IMR-90 (cell line): ENCODE data around the gene ME3. TPM values are rescaled to one million over a fixed set of nuclear protein-coding genes. Genes with fewer than 3 reads are reported as not detected.

Source experiments
- ATAC-seq: fragments of 200-7000 bp; cut with Tn5 transposase; 2 replicates; pipeline ENCODE4 v1.9.1; 2020; ENCODE audit warnings: low read depth, mild to moderate bottlenecking, moderate library complexity
- BruUV-seq: library from RNA; stranded (reverse); fragments of 400-500 nt; replicated peaks from 2 replicates; lab custom pipeline; 2021; lab: Mats Ljungman, UMichigan
- CTCF ChIA-PET: fragments of 300-600 bp; formaldehyde crosslinking; extraction: SDS; loops from one replicate; lab custom pipeline; 2021; ENCODE audit warnings: antibody characterized with exemption; lab: Yijun Ruan, JAX
- POLR2A ChIA-PET: fragments of 300-600 bp; sonication (Branson Sonifier 250); formaldehyde crosslinking; loops from one replicate; lab custom pipeline; 2022; ENCODE audit warnings: antibody characterized with exemption; ENCODE audit not compliant: unreplicated experiment; lab: Charles Lee
- DNase-seq: peaks from one replicate; pipeline ENCODE4 v3.0.0; 2013
- H2AFZ ChIP-seq: replicated peaks from 2 replicates; pipeline ENCODE3; 2013; ENCODE audit warnings: low read length, mild to moderate bottlenecking; ENCODE audit not compliant: poor library complexity
- H2AK5ac ChIP-seq: 2 replicates; pipeline ENCODE4 v1.6.1; 2013; ENCODE audit warnings: low read depth, low read length, inconsistent platforms
- H2AK9ac ChIP-seq: replicated peaks from 2 replicates; pipeline ENCODE3; 2013; ENCODE audit warnings: mild to moderate bottlenecking, low read depth, low read length, moderate library complexity; ENCODE audit not compliant: poor library complexity
- H2BK120ac ChIP-seq: 2 replicates; pipeline ENCODE4 v1.6.1; 2013; ENCODE audit warnings: low read depth, low read length, inconsistent platforms
- H2BK15ac ChIP-seq: 3 replicates; pipeline ENCODE4 v1.6.1; 2013; ENCODE audit warnings: low read depth, low read length, inconsistent platforms
- H2BK20ac ChIP-seq: 2 replicates; pipeline ENCODE4 v1.6.1; 2013; ENCODE audit warnings: low read depth, mild to moderate bottlenecking, inconsistent platforms, low read length, moderate library complexity
- H2BK5ac ChIP-seq: 2 replicates; pipeline ENCODE4 v1.6.1; 2013; ENCODE audit warnings: mild to moderate bottlenecking, low read depth, low read length, inconsistent platforms; ENCODE audit not compliant: poor library complexity, severe bottlenecking
- H3K14ac ChIP-seq: replicated peaks from 2 replicates; pipeline ENCODE4 v1.6.1; 2013; ENCODE audit warnings: low read depth, low read length, inconsistent platforms
- H3K18ac ChIP-seq: 2 replicates; pipeline ENCODE4 v1.6.1; 2013; ENCODE audit warnings: low read depth, low read length, control low read depth
- H3K23ac ChIP-seq: 2 replicates; pipeline ENCODE4 v1.6.1; 2013; ENCODE audit warnings: low read depth, low read length, inconsistent platforms
- H3K27ac ChIP-seq: 2 replicates; pipeline ENCODE4 v1.5.1; 2013; ENCODE audit warnings: mild to moderate bottlenecking, control low read depth, low read length; ENCODE audit not compliant: insufficient read depth
- H3K27me3 ChIP-seq: 2 replicates; pipeline ENCODE4 v1.6.1; 2013; ENCODE audit warnings: low read length; ENCODE audit not compliant: control insufficient read depth, insufficient read depth
- H3K36me3 ChIP-seq: 2 replicates; pipeline ENCODE4 v1.6.1; 2013; ENCODE audit warnings: low read length, mixed read lengths; ENCODE audit not compliant: control insufficient read depth, insufficient read depth
- H3K4ac ChIP-seq: 2 replicates; pipeline ENCODE4 v1.6.1; 2013; ENCODE audit warnings: low read depth, low read length, inconsistent platforms
- H3K4me1 ChIP-seq: 2 replicates; pipeline ENCODE4 v1.6.1; 2013; ENCODE audit warnings: low read length, mixed read lengths; ENCODE audit not compliant: control insufficient read depth, insufficient read depth
- H3K4me2 ChIP-seq: 2 replicates; pipeline ENCODE4 v1.6.1; 2013; ENCODE audit warnings: low read depth, mild to moderate bottlenecking, control low read depth, low read length, moderate library complexity
- H3K4me3 ChIP-seq: 2 replicates; pipeline ENCODE4 v1.5.1; 2013; ENCODE audit warnings: low read depth, mild to moderate bottlenecking, control low read depth, low read length, moderate library complexity; ENCODE audit not compliant: insufficient read depth
- H3K56ac ChIP-seq: 2 replicates; pipeline ENCODE4 v1.6.1; 2013; ENCODE audit warnings: low read length, inconsistent platforms; ENCODE audit not compliant: insufficient read depth; ENCODE audit errors: extremely low read depth
- H3K79me1 ChIP-seq, 2 experiments: 2 replicates each; pipeline ENCODE4 v1.6.1; 2013; ENCODE audit warnings: low read length in 2 of 2, inconsistent platforms in 1 of 2, low read depth in 1 of 2
- H3K9ac ChIP-seq: 2 replicates; pipeline ENCODE4 v1.6.1; 2013; ENCODE audit warnings: low read depth, low read length, control low read depth
- H3K9me1 ChIP-seq: 2 replicates; pipeline ENCODE4 v1.6.1; 2013; ENCODE audit warnings: low read length, inconsistent platforms; ENCODE audit not compliant: insufficient read depth
- H3K9me3 ChIP-seq: 2 replicates; pipeline ENCODE4 v1.6.1; 2013; ENCODE audit warnings: low read length; ENCODE audit not compliant: control insufficient read depth, insufficient read depth
- H4K20me1 ChIP-seq: 2 replicates; pipeline ENCODE4 v1.6.1; 2013; ENCODE audit warnings: low read length, inconsistent platforms; ENCODE audit not compliant: insufficient read depth
- H4K5ac ChIP-seq: 2 replicates; pipeline ENCODE4 v1.6.1; 2013; ENCODE audit warnings: mild to moderate bottlenecking, low read depth, low read length, control low read depth
- H4K8ac ChIP-seq, 2 experiments: 2 replicates each; pipeline ENCODE4 v1.6.1; 2013; ENCODE audit warnings: low read depth in 2 of 2, low read length in 2 of 2, control low read depth in 1 of 2, inconsistent platforms in 1 of 2
- H4K91ac ChIP-seq: 2 replicates; pipeline ENCODE4 v1.6.1; 2013; ENCODE audit warnings: low read depth, low read length, inconsistent platforms; ENCODE audit not compliant: insufficient read depth
- SMC3 ChIP-seq: fragments of 150-350 bp; IDR thresholded peaks from 2 replicates; pipeline ENCODE4 v1.6.1; 2016; ENCODE audit warnings: low read depth, mild to moderate bottlenecking, antibody characterized with exemption, low read length, moderate library complexity
- USF2 ChIP-seq: fragments of 150-350 bp; IDR thresholded peaks from 2 replicates; pipeline ENCODE4 v1.6.1; 2017; ENCODE audit warnings: mild to moderate bottlenecking, antibody characterized with exemption, low read length, low read depth
- WGBS, 2 experiments: methylation state at CpG; one replicate each; pipeline versions ENCODE4 v1.1.5 to v1.1.7; 2013; ENCODE audit warnings: missing lambda C conversion rate in 2 of 2; ENCODE audit not compliant: insufficient read length in 1 of 2; ENCODE audit errors: extremely low coverage in 2 of 2; 5-methylcytosine and 5-hydroxymethylcytosine counted together
- dilution Hi-C: fragments of 300-500 bp; cut with HindIII; formaldehyde crosslinking; loops from one replicate; pipeline ENCODE4 v1.14.3; 2018; ENCODE audit warnings: low sequenced_read_pairs; ENCODE audit not compliant: unreplicated experiment
- in situ Hi-C: fragments of 300-500 bp; cut with MboI; formaldehyde crosslinking; loops from 3 replicates; pipeline ENCODE4 v1.14.3; 2019; ENCODE audit warnings: low sequenced_read_pairs, inconsistent platforms, mixed read lengths
- intact Hi-C: fragments of 100-400 bp; cut with micrococcal nuclease; formaldehyde crosslinking; loops from 2 replicates; pipeline ENCODE4 v1.10.0; 2022
- polyA plus RNA-seq, 3 experiments: library from polyadenylated mRNA; depleted of rRNA; stranded (reverse); fragments of >200 nt; gene quantifications; 2 replicates each; pipeline ENCODE4 v1.2.3, GENCODE V29; 2012; ENCODE audit warnings: low replicate concordance in 1 of 3
- total RNA-seq: library from RNA; depleted of rRNA; stranded (reverse); fragments of >200 nt; gene quantifications from 2 replicates; pipeline ENCODE4 v1.2.3, GENCODE V29; 2012

The ME3 gene
- total and polyA plus RNA-seq, 2 of the 4 experiments (the other 2 are of a cell fraction), result 7.8 to 9.0 TPM

GRCh38 chr11:86431258-86431657 is 241.2 kb downstream of the ME3 start:
- Histone ChIP-seq H2BK120ac (no peak overlapping the region), H3K9me3 (no peaks in the 10 kb centered on the region), H4K20me1 (no peaks in the 10 kb centered on the region), H3K4me1 (no peaks in the 10 kb centered on the region), H2BK20ac (no peak overlapping the region), H3K23ac (no peak overlapping the region), H4K8ac (no peak overlapping the region), H3K4ac (no peak overlapping the region), H2BK5ac (no peak overlapping the region), H4K5ac (no peak overlapping the region), H2AK9ac (no peak overlapping the region), H2AFZ (no peak overlapping the region), H3K18ac (no peak overlapping the region), H3K9ac (no peak overlapping the region), H3K36me3 (no peaks in the 10 kb centered on the region), H3K14ac (no peak overlapping the region), H3K79me1 (no peaks in the 10 kb centered on the region), H3K56ac (no peak overlapping the region), H3K27ac (no peak overlapping the region), H4K91ac (no peak overlapping the region), H2BK15ac (no peak overlapping the region), H2AK5ac (no peak overlapping the region), H3K4me3 (no peak overlapping the region), H3K27me3 (no peaks in the 10 kb centered on the region), H3K4me2 (no peak overlapping the region), H3K9me1 (no peaks in the 10 kb centered on the region)
- BruUV-seq, result no TSS peak
- intact Hi-C loops, result no loop called here
- ATAC-seq (no peak), DNase-seq (no peak)
- POLR2A ChIA-PET, result no interaction called here
- CTCF ChIA-PET, result no interaction called here
- in situ Hi-C loops, result loop anchor here (25.0 kb wide), 1 partner anchor 856 kb away; no protein-coding TSS in a partner anchor
- 74% methylated on average over 22 of the region's 37 CpGs; no CpG with 5 or more reads in 1 of the 2 experiments for WGBS, 2 experiments
- dilution Hi-C loops, result no loop called here
- TF ChIP-seq SMC3 (no peak), USF2 (no peak)
